Erythroblast (primary cell): Measurements from ENCODE around the gene KIAA1549.

Experiments
- GATA1 ChIP-seq: IDR thresholded peaks from 2 replicates; pipeline ENCODE4 v1.6.1; 2011; ENCODE audit warnings: low read depth, mild to moderate bottlenecking, control low read depth, low read length, moderate library complexity
- POLR2A ChIP-seq: IDR thresholded peaks from 2 replicates; pipeline ENCODE4 v1.6.1; 2011; ENCODE audit warnings: mild to moderate bottlenecking, low read length

GRCh38 chr7:138934367-138934766, 46.8 kb downstream of the KIAA1549 start:
- TF ChIP-seq POLR2A (no peak), GATA1 (no peak)
